Activated B cell treated with CpG ODN at 0.5 μM for 24 hours (primary cell): ENCODE data around the gene EIF2A. TPM values are rescaled to one million over a fixed set of nuclear protein-coding genes. Genes with fewer than 3 reads are reported as not detected.

Source experiments
- ATAC-seq: fragments of 200-7000 bp; cut with Tn5 transposase; one replicate; pipeline ENCODE4 v1.10.0; 2021; ENCODE audit warnings: low read depth, mild to moderate bottlenecking, moderate library complexity
- CTCF ChIA-PET: fragments of 350-600 bp; sonication (Branson Sonifier 250); formaldehyde crosslinking; loops from one replicate; lab custom pipeline; 2021; ENCODE audit warnings: antibody characterized with exemption; lab: Charles Lee
- POLR2A ChIA-PET: fragments of 350-600 bp; sonication (Branson Sonifier 250); formaldehyde crosslinking; loops from one replicate; lab custom pipeline; 2021; ENCODE audit warnings: antibody characterized with exemption; lab: Charles Lee
- DNase-seq: peaks from one replicate; pipeline ENCODE4 v3.0.0; 2022
- H3K27ac Mint-ChIP-seq: one replicate; pipeline ENCODE4 v1.8.0; 2020; ENCODE audit warnings: mixed read lengths
- H3K27me3 Mint-ChIP-seq: one replicate; pipeline ENCODE4 v1.8.0; 2021; ENCODE audit warnings: mixed read lengths
- H3K36me3 Mint-ChIP-seq: one replicate; pipeline ENCODE4 v1.8.0; 2021; ENCODE audit warnings: low read depth, mixed read lengths
- H3K4me1 Mint-ChIP-seq: one replicate; pipeline ENCODE4 v1.8.0; 2021; ENCODE audit warnings: mixed read lengths
- H3K4me3 Mint-ChIP-seq: one replicate; pipeline ENCODE4 v1.8.0; 2020; ENCODE audit warnings: mild to moderate bottlenecking, mixed read lengths
- H3K9me3 Mint-ChIP-seq: one replicate; pipeline ENCODE4 v1.8.0; 2020; ENCODE audit warnings: mixed read lengths
- intact Hi-C: fragments of 100-400 bp; cut with micrococcal nuclease; formaldehyde crosslinking; loops from one replicate; pipeline ENCODE4 v1.15.1; 2024
- total RNA-seq: library from RNA; stranded (reverse); gene quantifications from 2 replicates; pipeline ENCODE4 v1.2.3, GENCODE V29; 2022
- TF ChIP-seq, protein P1 (sequence below): fragments of 200-600 bp; IDR thresholded peaks from one replicate; pipeline ENCODE4 v1.8.0; 2022; ENCODE audit warnings: antibody characterized with exemption, mild to moderate bottlenecking

The EIF2A gene
- total RNA-seq, 1 donor from 2014 or later = 109 TPM

DNA sequence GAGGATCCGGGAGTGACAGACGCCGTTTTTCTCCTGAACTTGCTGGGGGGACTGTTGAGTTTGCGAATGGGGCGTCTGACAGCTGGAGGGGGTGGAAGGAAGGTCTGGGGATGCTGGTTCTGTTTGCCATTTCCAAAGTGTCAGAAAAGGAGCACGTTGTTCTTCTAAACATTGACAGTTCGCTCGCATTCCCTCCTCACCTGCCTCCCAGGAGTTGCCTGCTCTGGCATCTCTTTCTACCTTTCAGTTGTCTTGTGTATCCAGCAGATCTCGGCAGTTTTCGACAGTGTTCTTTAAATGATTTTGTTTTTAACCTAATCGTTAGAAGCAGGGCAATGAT lies 57.4 kb downstream of the EIF2A start:
- TF ChIP-seq, protein P1, sequence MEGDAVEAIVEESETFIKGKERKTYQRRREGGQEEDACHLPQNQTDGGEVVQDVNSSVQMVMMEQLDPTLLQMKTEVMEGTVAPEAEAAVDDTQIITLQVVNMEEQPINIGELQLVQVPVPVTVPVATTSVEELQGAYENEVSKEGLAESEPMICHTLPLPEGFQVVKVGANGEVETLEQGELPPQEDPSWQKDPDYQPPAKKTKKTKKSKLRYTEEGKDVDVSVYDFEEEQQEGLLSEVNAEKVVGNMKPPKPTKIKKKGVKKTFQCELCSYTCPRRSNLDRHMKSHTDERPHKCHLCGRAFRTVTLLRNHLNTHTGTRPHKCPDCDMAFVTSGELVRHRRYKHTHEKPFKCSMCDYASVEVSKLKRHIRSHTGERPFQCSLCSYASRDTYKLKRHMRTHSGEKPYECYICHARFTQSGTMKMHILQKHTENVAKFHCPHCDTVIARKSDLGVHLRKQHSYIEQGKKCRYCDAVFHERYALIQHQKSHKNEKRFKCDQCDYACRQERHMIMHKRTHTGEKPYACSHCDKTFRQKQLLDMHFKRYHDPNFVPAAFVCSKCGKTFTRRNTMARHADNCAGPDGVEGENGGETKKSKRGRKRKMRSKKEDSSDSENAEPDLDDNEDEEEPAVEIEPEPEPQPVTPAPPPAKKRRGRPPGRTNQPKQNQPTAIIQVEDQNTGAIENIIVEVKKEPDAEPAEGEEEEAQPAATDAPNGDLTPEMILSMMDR = no peak
- Mint-ChIP-seq H3K4me1 (peaks cover 87% of the 10 kb centered on the region), H3K27ac (peak overlapping the region; percentile 100), H3K27me3 (no peaks in the 10 kb centered on the region), H3K36me3 (peaks cover 35% of the 10 kb centered on the region), H3K9me3 (no peaks in the 10 kb centered on the region), H3K4me3 (peak overlapping the region; percentile 100)
- intact Hi-C loops = loop anchor here (1.0 to 2.0 kb wide), 7 partner anchors 13 to 781 kb away; partner anchors contain the start of genes EIF2A, ERICH6, P2RY12 and SERP1
- no peak for ATAC-seq
- no peak for DNase-seq
- POLR2A ChIA-PET = interaction anchor here (0.9 to 2.7 kb wide), 6 partner anchors 11 to 195 kb away, joined by 3 to 50 read pairs (median 18); partner anchors contain the start of genes EIF2A, ERICH6, SERP1 and SIAH2
- CTCF ChIA-PET = no interaction called here

DNA sequence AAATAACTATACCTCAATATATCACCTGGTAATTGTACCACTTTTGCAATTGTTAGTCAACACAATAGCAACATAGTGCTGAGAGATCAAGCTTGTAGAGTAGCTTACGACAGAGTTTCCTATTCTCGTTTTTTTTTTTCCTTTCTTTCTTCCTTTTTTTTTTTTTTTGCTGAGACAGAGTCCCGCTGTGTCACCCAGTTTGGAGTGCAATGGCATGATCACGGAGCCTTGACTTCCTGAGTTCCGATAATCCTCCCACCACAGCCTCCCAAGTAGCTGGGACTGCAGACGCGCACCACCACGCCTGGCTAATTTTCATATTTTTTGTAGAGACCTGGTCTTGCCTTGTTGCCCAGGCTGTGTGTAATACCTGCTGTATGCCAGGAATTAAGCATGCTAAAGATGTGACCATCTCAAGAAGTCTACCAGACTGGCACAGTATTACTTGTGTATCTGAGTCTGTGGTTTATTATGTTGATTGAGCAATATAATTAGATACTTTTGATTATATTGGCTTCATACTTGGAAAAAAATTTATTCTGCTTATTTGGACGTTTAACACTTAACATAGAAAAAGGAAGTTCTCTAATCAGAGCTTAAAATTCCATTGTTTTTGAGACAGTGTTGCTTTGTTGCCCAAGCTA lies 59.5 kb downstream of the EIF2A start:
- Mint-ChIP-seq H3K36me3 (peaks cover 44% of the 10 kb centered on the region), H3K27ac (peak overlapping the region; percentile 81), H3K27me3 (no peaks in the 10 kb centered on the region), H3K9me3 (no peaks in the 10 kb centered on the region), H3K4me1 (peaks cover 86% of the 10 kb centered on the region), H3K4me3 (peak overlapping the region; percentile 81)
- ChIA-PET CTCF (no interaction called here), POLR2A (interaction anchor here (0.6 to 1.9 kb wide), 5 partner anchors 8 to 781 kb away, joined by 4 to 7 read pairs (median 5); partner anchors contain the start of genes EIF2A, ERICH6 and SERP1)
- intact Hi-C loops = loop anchor here (1.0 to 2.0 kb wide), 2 partner anchors 8 to 15 kb away; no protein-coding TSS in a partner anchor
- ATAC-seq (peak; percentile 1), DNase-seq (no peak)
- TF ChIP-seq, protein P1 = no peak

DNA sequence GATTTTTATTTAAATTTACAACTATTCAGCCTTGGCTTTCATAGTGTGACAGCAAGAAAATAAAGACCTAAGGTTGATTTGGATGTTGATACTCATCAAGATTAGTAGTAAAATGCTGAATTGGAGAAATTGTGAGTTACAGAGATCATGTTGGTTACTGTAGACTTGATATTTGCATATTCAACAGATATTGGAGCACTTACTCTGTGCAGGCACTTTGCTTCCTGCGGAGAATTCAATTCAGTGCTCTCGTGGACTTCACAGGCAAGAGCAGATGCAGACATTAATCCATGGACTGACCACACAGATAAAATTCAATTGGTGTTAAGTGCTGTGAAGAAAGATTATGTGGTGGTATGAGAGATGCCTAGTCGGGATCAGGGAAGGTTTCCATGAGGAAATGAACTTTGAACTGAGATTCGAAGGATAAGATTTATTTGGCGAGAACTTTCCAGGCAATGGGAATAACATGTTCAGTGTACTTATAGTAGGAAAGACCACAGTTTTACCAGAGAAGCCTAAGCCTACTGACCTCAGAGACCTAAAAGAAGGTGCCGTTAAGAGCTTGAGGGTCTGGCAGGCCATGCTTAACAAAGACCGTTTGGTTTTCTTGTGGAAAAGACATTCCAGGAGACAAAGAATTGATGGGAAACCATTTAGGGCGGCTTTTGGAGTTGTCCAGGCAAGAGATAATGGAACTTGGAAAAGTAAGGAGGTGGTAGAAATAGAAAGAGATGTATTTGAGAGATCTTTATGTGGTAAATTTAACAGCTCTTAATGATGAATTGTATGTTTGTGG lies 60.9 kb downstream of the EIF2A start:
- Mint-ChIP-seq H3K4me1 (peaks cover 80% of the 10 kb centered on the region), H3K36me3 (peaks cover 55% of the 10 kb centered on the region)
- CTCF ChIA-PET = no interaction called here

DNA sequence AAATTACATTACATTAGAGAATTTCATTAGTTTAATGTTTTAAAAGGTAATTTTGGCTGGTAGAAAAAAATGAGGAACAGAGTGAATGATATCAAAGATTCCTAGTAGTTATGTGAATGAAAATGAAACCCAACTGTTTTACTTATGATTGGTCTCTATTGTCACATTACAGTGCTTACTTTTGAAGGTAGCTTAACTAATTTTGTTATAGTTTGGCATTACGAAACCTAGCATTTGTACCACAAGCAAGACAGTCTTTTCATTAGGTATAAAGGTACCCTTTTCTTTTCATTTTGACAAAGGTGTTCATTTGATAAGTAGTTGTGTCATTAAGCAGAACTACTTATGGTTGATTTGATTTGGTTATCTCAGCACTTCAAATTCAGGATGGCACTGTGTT lies 63.4 kb downstream of the EIF2A start:
- Mint-ChIP-seq H3K4me3 (peak overlapping the region; percentile 21), H3K27ac (no peak overlapping the region), H3K4me1 (peaks cover 81% of the 10 kb centered on the region), H3K27me3 (no peaks in the 10 kb centered on the region), H3K9me3 (no peaks in the 10 kb centered on the region), H3K36me3 (peaks cover 62% of the 10 kb centered on the region)
- ATAC-seq = no peak
- DNase-seq = no peak
- POLR2A ChIA-PET = interaction anchor here (0.6 to 1.2 kb wide), 2 partner anchors 11 to 739 kb away, joined by 6 to 7 read pairs; no protein-coding TSS in a partner anchor
- TF ChIP-seq, protein P1 = no peak
- CTCF ChIA-PET = no interaction called here
- intact Hi-C loops = no loop called here

More for the DNA sequence above, 60.9 kb downstream of the EIF2A start:
- Mint-ChIP-seq H3K27me3 (no peaks in the 10 kb centered on the region), H3K27ac (peak overlapping the region; percentile 74), H3K4me3 (peak overlapping the region; percentile 67), H3K9me3 (no peaks in the 10 kb centered on the region)
- intact Hi-C loops = loop anchor here (2.0 kb wide), 1 partner anchor 13 kb away; no protein-coding TSS in a partner anchor
- ATAC-seq (no peak), DNase-seq (no peak)
- TF ChIP-seq, protein P1 = no peak
- POLR2A ChIA-PET = interaction anchor here (0.6 to 1.0 kb wide), 3 partner anchors 9 to 154 kb away, joined by 3 to 5 read pairs (median 3); no protein-coding TSS in a partner anchor

DNA sequence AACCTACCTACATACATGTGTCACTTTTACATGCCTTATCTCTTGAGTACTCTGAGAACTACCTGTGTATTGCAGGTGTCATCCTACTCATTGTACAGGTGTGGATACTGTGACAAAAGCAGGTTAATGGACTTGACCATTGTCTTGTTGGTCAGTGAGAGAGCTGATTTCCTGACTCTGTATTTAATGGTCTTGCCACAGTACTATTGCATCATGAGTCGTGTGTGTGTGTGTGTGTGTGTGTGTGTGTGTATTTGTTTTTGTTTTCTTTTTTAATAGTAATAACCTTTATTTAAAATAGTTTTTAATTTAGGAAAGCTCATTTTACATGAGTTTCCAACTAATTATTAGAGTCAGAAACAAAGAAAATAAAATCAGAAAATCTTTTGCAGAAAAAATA lies 64.2 kb downstream of the EIF2A start:
- no peak overlapping the region for H3K27ac Mint-ChIP-seq
- no peak overlapping the region for H3K4me3 Mint-ChIP-seq
- intact Hi-C loops = no loop called here
- ChIA-PET POLR2A (no interaction called here), CTCF (no interaction called here)
- H3K4me1 Mint-ChIP-seq = peaks cover 77% of the 10 kb centered on the region
- no peaks in the 10 kb centered on the region for H3K27me3 Mint-ChIP-seq
- ATAC-seq (no peak), DNase-seq (no peak)
- TF ChIP-seq, protein P1 = no peak
- H3K36me3 Mint-ChIP-seq = peaks cover 62% of the 10 kb centered on the region
- no peaks in the 10 kb centered on the region for H3K9me3 Mint-ChIP-seq
